ENCODE data around the gene KRTAP12-2. TPM values are rescaled to one million over a fixed set of nuclear protein-coding genes. Genes with fewer than 3 reads are reported as not detected.

KRTAP12-2 gene, protein sequence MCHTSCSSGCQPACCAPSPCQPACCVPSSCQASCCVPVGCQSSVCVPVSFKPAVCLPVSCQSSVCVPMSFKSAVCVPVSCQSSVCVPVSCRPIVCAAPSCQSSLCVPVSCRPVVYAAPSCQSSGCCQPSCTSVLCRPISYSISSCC
- not detected for total RNA-seq
- long read RNA-seq, result 0 reads

DNA sequence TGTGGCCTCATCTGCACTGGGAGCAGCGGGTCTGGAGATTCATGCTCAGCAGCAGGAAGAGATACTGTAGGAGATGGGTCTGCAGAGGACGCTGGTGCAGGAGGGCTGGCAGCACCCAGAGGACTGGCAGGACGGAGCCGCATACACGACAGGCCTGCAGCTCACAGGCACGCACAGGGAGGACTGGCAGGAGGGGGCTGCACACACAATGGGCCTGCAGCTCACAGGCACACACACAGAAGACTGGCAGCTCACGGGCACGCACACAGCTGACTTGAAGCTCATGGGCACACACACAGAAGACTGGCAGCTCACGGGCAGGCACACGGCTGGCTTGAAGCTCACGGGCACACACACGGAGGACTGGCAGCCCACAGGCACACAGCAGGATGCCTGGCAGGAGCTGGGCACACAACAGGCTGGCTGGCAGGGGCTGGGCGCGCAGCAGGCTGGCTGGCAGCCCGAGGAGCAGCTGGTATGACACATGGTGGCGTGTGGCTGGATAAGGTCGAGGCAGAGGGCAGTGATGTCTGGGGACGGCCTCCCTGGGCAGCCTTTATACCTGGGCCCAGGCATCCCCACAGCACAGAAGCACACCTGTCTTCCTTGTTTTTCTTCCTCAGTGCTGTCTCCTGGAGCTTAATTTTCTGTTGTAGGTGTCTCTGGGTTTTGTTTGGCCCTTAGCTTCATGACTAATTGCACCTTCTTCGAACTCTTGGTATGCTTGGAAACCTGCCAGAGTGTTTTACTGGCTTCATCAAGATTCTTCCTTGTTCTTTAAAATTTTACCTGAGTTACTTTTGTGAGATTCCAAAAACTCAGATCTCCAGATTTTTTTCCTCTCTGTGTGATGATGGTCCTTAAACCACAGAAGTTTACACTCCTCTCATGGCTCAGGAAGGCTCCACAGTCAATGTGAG lies at the start of gene KRTAP12-2:
KRTAP12-2 (minus strand) TSS at position 527 of the 920 bp plus-strand sequence; CDS start at position 486, 41 bp downstream.
- ATAC-seq (no peak), DNase-seq (no peak)
- intact Hi-C loops (cut with DNase I, micrococcal nuclease), result no loop called here

DNA sequence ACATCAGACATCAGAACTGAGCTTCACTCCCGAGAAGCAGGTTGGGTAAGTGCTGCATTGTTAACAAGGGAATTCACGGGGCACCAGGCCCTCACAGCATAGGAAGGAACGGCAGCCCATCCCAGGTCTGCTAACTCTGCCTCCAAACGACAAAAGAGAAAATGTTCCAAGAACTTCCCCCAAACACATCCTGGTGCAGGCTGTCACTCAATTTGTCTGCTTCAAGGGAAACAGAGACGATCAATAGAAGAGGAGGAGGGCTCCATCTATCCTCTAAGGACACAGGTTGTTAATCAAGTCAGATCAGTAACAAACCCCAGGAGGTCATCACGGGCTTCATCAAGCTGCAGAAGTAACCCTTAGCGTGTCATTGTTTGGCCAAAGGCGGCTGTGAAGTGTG lies 48.2 kb upstream of the KRTAP12-2 start:
- no peak for ATAC-seq
- intact Hi-C loops (cut with DNase I, micrococcal nuclease), result no loop called here
- DNase-seq, result no peak

DNA sequence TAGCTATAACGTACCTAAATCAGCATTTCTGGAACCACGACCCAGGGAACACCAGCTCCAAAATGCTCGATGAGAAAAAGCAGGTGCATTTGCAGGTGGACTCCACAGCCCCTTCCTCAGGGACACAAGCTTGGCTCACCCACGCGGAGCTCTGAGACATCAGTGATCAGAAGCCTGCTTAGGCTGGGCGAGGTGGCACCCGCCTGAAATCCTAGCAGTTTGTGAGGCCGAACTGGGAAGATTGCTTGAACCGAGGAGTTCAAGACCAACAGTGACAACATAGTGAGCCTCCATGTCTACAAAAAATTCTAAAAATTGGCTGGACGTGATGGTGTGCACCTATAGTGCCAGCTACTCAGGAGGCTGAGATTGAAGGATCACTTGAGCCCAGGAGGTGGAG lies 47.1 kb upstream of the KRTAP12-2 start:
- no peak for DNase-seq
- intact Hi-C loops (cut with DNase I, micrococcal nuclease), result no loop called here
- ATAC-seq, result no peak

DNA sequence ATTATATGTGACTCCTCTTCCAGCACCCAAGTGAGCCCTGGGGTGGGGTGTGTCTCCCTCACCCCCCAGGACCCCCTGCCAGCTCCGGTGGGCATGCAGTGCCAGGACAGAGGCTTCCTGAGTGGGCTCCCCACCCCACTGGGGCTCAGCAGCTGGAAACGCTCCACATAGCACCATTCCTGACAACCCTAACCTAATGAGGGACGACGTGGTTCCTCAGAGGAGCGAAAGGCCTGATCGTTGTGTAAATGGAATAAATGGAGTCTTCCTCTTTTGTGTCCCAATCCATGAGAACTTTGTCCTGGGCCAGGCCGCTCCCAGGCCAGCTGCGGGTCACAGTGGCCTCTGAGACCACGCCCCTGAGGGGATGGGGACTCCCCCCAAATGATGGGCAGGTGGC lies 46.4 kb upstream of the KRTAP12-2 start:
- no peak for ATAC-seq

DNA sequence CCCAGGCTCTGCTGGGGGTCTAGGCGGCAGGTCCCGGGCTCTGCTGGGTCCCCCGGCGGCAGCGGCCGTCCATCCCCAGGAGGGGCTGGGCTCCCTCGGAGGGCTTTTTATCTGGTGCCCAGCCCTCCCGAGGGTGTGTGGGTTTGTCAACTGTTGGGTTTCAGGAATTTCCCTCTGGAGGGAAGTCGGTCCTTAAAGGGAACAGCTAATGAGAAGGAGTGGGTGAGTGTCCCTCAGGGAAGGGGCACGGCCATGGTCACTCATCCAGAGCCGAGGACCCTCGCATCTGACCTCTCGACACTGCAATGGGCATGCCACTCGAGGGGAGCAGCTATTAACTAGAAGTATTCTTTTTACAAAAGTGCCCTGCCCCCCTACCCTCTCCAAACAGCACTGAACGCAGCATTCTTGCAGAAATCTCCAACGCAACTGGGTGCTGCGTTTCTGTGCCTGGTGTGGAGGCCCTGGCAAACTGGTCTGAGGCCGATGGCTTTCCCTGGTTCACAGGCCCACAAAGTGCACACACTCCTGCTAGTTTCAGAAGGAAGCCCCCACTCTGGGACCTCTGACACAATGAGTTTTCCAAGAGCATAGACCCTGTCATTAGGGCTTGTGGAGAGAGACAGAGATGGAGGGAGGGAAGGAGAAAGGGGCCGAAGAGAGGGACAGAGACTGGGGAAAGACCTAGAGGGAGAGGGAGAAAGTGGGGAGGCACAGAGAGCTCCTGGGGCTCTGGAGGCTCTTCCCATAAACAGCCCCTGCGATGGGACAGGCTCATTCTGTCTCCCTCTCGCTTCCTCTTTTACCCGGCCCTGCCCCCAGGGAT lies 45.7 kb upstream of the KRTAP12-2 start:
- no peak for DNase-seq
- ATAC-seq, result no peak
- intact Hi-C loops (cut with DNase I, micrococcal nuclease), result no loop called here

More for the DNA sequence above, 46.4 kb upstream of the KRTAP12-2 start:
- no peak for DNase-seq
- intact Hi-C loops (cut with DNase I, micrococcal nuclease), result no loop called here

DNA sequence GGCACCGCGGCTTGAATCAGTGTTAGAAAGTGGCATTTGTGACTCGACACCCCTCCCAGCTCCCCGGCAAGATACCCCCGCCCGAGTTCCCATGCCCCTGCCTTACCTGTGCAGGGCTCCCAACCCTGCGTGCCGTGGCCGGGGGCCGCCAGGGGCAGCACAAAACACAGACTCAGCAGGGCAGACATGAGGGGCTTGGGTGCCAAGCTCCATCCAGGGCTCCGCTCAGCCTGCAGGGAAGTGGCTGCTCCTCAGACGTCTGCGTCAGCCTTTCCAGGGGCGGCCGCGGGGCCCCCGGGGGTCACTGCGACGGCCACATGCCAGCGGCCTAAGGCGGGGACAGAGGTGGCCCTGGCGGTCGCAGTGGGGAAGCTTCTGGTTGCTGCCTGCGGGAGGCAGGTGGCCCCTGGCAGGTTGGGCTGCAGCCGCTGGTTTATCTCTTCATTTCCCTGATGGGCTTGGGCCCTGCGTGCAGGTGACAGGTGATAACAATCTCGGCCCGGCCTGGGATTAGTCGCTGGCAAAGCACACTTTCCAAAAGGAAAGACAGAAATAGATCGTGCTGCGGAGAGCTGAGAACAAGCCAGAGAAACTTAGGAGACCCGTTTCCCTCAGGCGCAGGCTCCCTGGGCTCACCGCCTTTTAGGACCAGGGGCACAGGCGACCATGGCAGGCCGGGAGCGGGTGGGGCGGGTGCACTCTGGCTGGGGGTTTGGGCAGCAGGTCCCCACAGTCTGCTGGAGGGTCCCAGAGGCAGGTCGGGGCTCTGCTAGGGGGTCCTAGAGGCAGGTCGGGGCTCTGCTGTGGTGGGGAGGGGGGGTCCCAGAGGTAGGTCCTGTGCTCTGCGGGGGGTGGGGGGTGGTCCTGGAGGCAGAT lies 44.8 kb upstream of the KRTAP12-2 start, which contains the start of gene TSPEAR:
TSPEAR (minus strand) TSS at position 246 of the 876 bp plus-strand sequence; CDS start at position 188, 58 bp downstream.
- no peak for ATAC-seq
- no peak for DNase-seq
- intact Hi-C loops (cut with DNase I, micrococcal nuclease), result no loop called here

DNA sequence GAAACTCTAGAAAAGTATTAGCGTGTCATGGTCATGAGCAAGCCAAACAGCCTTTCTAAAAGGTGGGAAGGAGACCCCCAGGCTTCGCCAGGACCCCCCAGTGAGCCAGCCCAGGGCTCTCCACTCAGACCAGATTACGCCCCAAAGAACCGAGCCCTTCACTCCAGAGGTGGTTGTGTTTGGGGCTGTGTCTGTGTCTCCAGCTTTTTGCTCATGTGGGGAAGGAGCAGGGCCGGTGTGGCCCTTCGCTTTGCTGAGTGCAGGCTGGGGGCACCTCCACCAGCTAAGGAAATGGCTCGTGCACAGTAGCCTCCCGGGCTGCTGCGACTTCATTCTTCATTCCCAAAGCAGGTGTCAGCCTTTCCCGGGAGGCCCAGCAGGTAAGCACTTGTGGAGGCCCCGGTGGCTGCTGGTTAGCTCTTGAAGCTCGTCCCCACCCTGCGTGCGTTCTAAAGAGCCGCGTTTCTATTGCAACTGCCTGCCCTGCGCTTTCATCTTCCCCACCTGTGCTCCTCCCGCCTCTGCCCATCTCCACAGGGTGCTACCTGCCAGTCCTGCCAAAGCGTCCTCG lies 44.1 kb upstream of the KRTAP12-2 start:
- DNase-seq (no peak), ATAC-seq (peak; percentile 17)
- intact Hi-C loops (cut with DNase I, micrococcal nuclease), result no loop called here

DNA sequence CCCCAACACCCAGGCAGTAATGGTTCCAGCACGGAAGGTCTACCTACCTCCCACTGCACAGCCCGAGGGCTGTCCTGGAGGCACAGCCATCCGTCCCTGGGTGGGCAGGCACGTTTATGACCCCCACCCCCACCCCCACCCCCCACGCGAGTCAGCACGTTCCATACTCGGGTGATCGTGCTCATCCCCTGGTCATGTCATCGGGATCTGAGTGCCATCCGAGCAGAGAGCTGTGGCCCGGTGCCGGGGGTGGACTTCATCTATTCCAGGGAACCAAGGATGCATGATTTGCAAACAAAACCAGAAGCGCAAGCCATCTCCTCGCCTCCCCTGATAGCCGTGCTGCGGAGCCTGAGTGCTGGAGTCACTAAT lies 43.6 kb upstream of the KRTAP12-2 start:
- ATAC-seq, result no peak
- DNase-seq, result no peak
- intact Hi-C loops (cut with DNase I, micrococcal nuclease), result no loop called here

DNA sequence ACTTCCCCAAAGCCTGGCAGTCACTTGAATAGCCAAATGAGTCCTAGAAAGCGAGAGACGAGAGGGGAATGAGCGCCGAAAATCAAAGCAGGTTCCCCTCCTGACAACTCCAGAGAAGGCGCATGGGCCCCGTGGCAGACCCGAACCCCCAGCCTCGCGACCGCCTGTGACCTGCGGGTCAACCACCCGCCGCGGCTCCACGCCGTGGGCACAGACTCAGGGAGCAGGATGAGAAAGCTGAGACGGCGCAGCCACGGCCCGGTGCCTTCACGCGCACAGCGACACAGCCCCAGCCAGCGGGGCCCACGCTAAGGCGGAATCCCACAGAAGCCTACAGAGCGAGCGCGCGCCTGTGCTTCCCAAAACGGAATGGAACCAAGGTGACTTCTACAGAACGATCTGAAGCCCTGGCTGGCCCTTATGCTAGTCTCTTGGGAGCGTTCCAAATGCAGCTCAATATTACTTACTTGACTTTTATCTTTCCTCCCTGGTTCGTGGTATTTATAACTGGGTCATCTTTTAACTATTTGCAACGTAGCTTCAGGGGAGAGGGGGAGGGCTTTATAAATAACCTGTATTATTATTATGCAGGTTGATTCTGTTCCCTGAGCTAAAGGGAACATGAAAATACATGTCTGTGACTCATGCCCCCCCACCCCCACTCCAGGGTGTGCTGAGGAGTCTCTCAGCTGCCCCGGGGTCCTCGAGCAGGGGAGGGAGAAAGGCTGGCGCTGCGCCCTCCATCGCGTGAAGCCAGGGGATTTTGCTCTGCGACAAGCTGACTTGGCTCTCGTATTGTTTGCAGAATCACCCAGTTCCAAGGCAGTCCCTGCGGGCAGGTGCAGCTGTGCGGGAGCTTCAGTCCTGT lies 42.9 kb upstream of the KRTAP12-2 start:
- DNase-seq (no peak), ATAC-seq (no peak)
- intact Hi-C loops (cut with DNase I, micrococcal nuclease), result no loop called here

DNA sequence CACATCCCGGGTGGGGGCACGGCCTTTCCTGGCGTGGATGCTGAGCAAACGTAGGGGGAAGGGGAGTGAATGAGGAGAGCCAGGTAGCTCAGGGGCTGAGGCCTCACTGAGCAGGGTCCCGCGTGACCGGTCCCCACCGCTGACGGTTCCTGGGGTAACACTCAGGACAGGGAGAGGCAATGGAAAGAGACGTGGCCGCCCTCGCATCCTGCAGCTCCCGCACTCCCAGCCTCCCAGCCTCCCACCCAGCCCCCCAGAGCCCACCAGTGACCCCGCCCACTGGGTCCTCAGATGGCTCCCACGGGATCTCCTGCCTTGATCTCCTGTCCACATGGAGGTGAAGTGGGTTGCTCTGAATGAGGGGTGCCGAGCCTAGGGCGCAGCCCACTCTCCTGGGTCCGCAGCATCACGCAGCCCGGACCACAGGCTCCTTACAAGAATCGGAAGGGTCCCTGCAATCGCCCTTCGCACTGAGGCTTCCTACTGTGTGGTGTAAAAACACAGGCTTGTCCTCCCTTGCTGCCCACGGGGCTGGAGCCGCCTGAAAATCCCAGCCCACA lies 42.2 kb upstream of the KRTAP12-2 start:
- DNase-seq, result no peak
- intact Hi-C loops (cut with DNase I, micrococcal nuclease), result no loop called here

DNA sequence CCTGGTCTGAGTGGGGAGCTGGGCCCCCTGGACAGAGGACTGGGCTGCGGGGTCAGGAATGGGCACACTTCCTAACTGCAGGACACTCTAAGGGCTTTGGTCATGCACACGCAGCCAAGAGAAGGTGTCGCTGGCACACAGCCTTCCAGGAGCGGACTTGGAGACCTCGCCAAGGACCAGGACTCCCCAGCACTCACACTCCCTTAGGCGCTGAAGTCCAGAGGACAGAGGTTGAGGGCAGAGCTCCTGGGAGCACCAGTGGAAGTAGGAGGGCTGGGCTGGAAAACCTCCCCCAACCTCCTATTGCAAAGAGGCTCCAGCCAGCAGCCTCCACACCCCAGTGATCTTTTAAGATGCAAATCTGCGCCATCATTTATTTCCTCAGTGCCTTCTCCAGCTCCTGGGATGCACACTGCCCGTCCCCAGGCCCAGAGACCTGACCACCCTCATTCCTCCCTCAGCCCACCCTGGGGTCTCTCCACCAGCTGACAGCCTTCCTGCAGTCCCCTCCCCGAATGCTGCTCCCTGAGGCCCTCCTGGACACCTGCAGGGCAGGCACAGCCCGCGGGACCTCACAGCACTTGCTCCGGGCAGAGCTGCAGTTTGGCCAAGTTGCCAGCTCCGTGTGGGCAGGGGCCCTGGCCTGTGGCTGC lies 41.6 kb upstream of the KRTAP12-2 start:
- ATAC-seq (no peak), DNase-seq (no peak)
- intact Hi-C loops (cut with DNase I, micrococcal nuclease), result no loop called here

More for the DNA sequence above, 42.2 kb upstream of the KRTAP12-2 start:
- ATAC-seq, result no peak

DNA sequence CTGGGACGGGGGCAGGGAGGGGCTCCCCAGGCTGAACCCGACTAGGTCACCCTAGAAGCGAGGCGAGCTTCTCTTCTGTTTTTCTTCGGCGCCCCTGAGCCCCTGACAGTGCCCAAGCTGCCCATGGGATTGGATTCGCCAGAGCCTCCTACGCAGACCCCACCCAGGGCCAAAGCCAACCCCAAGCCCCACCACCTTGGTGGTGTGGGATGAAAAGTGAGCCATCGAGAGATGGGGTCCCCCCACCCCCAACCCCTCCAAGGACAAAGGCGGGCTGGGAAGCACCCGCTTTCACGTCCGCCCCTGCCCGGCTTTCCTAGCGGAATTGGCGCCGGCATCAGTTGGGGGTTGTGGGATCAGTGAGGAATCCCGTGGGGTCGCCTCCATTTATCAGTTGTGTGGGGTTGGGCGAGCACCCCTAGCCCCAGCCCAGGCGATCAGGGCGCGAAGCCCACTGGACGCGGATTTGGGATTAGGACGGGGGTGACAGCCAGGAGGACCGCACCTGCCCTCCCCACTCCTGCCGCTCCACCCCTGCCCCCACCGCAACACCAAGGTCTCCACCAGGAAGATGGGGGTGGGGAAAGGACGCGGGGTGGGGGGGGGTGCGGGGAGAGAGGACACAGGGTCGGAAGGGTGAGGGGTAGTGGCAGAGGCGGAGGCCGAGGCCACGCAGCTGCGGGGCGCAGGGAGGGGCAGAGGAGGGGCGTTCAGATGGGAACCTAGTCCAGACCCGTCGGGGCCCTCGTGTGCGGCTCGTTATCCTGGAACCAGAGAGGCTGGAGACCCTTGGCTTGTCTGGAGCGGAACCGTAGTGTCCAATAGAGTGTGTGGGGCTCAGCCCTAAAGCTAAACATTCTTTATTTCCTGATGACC lies 40.2 kb upstream of the KRTAP12-2 start:
- DNase-seq (no peak), ATAC-seq (no peak)
- intact Hi-C loops (cut with DNase I, micrococcal nuclease), result no loop called here

DNA sequence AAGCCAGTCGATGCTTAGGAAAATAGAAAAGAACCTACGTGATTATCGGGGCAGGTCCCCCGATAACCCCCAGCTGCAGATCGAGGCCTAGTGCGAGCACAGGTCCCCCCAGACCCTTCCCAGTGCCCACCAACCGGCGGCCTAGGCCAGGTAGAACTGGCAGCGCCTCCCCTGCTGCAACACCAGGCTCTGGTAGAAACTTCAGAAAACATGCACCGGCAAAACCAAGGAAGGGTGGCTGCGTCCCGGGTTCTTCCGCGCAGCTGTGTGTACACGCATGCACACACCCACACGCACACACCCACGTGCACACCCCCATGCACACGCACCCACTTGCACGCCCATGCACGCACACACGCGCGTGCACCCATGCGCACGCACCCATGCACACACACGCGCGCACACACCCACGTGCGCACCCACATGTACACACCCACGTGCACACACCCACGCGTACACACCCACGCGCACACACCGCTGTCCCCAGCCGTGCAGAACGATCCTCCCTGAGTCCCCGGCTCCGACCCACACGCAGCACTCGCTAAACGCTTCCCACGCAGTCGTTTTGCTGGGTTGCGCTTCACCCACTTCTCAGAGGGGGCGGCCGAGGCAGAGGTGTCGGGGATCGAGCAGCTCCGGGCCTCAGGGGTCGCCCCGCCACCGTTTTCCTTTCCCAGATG lies 39.4 kb upstream of the KRTAP12-2 start:
- intact Hi-C loops (cut with DNase I, micrococcal nuclease), result no loop called here
- DNase-seq, result no peak
- ATAC-seq, result no peak

DNA sequence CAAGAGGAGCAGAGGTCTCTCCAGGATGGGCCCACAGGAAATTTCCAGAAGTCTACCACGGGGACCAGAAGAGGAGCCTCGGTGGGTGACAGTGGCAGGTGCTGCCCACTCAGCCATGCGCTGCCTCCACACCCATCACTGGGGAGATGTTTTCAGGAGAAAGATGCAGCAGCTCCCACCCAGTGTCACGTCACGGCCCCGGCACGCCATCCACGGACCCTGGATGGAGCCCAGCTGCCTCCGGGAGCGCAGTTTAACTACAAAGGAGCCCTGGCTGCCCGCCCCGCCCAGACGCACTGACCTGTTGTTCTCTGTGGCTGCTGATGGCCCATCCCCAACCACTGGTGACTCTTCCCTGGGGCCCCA lies 37.9 kb upstream of the KRTAP12-2 start:
- no peak for DNase-seq
- ATAC-seq, result no peak
- intact Hi-C loops (cut with DNase I, micrococcal nuclease), result no loop called here
